Activated naive CD4-positive, alpha-beta T cell treated with anti-CD3 and anti-CD28 coated beads for 36 hours (primary cell): ENCODE measurements around the gene LIPC. TPM values are rescaled to one million over a fixed set of nuclear protein-coding genes. Genes with fewer than 3 reads are reported as not detected.

Experiments
- CTCF ChIA-PET: fragments of 350-600 bp; sonication (Branson Sonifier 250); formaldehyde crosslinking; loops from one replicate; lab custom pipeline; 2021; ENCODE audit warnings: antibody characterized with exemption; lab: Charles Lee
- DNase-seq: peaks from one replicate; pipeline ENCODE4 v3.0.0-alpha.2; 2020
- H3K27ac Mint-ChIP-seq: one replicate; pipeline ENCODE4 v1.8.0; 2021; ENCODE audit warnings: mild to moderate bottlenecking, mixed read lengths
- H3K27me3 Mint-ChIP-seq: one replicate; pipeline ENCODE4 v1.8.0; 2021; ENCODE audit warnings: low read depth, mixed read lengths
- H3K36me3 Mint-ChIP-seq: one replicate; pipeline ENCODE4 v1.8.0; 2021; ENCODE audit warnings: low read depth, mixed read lengths
- H3K4me1 Mint-ChIP-seq: one replicate; pipeline ENCODE4 v1.8.0; 2021; ENCODE audit warnings: low read depth, mixed read lengths
- H3K4me3 Mint-ChIP-seq: one replicate; pipeline ENCODE4 v1.8.0; 2021; ENCODE audit warnings: mild to moderate bottlenecking, moderate library complexity, mixed read lengths
- H3K9me3 Mint-ChIP-seq: one replicate; pipeline ENCODE4 v1.8.0; 2021; ENCODE audit warnings: mixed read lengths
- intact Hi-C: fragments of 100-400 bp; cut with micrococcal nuclease; formaldehyde crosslinking; loops from one replicate; pipeline ENCODE4 v1.15.1; 2023
- total RNA-seq, 2 experiments: library from RNA; stranded (reverse); gene quantifications; one replicate each; pipeline ENCODE4 v1.2.3, GENCODE V29; 2021

Gene LIPC
- total RNA-seq, 2 experiments from 2014 or later = 0.14 to 0.47 TPM

DNA sequence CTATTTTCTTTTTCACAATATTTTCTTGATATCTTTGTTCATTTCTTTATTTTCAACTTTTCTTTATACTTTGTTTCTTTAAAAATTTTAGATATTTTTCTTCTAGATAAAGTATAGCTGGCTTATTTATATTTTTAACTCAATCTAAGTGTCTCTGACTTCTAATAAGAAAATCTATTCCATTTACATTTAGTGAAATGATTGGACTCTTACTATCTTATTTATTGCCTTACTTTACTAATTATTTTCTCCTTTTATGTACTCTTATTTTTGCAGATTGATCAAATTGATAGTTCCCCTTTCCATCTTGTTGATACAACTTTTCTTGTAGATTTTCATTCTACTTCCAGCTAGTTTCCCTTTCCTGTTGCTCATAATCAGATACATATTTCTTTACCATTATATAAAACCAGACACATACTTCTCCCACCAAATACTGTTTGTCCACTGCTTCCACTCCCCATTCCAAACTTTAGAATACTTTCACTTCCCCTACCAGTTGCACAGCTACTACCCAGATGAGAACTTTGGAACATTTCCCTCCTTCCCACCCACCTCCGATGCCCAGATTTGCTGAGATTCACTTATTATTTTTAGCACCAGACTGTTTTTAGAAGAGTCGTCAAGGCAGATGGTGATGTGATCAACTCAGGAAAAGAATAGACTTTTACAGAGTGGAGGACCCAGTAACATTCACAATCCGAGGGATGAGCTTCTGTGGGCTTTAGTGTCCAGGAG lies 151.5 kb downstream of the LIPC start:
- intact Hi-C loops = no loop called here
- DNase-seq = no peak
- Mint-ChIP-seq H3K27ac (no peak overlapping the region), H3K36me3 (no peaks in the 10 kb centered on the region), H3K27me3 (peaks cover 3% of the 10 kb centered on the region), H3K4me1 (peaks cover 9% of the 10 kb centered on the region), H3K4me3 (no peak overlapping the region), H3K9me3 (peaks cover 7% of the 10 kb centered on the region)
- CTCF ChIA-PET = interaction anchor here (0.6 to 0.7 kb wide), 2 partner anchors 24 to 149 kb away, joined by 3 read pairs; no protein-coding TSS in a partner anchor

DNA sequence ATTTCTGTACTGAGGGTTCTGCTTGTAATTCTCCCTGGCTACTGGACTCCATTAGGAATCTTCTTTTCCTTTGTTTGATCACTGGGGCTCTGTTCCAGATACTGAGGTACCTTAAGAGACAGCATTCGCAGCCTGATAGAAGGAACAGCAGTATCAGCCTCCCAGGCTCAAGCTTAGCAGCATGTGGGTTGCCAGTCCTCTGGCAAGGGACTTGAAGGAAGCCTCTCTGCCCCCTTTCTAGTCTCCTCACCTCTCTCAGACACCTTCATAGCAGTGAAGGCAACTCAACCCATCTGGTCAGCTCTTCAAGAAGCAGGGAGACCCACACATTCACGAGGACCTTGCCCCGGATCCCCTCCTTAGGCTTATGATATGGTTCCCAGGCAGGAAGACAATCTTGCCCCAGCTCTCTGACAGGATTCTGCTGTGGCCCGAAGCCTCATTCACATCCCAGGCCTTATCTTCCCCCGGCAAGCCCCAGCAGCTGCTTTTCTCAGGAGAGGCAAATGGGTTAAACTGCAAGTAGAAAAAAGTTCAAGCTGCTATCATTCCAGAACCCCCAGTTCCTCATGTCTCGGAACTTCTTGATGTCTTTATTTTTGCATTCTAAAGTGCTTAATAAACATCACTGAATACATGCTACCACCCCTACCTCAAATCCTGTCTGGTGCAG lies 153.1 kb downstream of the LIPC start:
- CTCF ChIA-PET = interaction anchor here (0.8 to 0.9 kb wide), 2 partner anchors 11 to 20 kb away, joined by 3 read pairs; no protein-coding TSS in a partner anchor
- H3K9me3 Mint-ChIP-seq = peaks cover 7% of the 10 kb centered on the region
- intact Hi-C loops = no loop called here
- no peak for DNase-seq
- peaks cover 9% of the 10 kb centered on the region for H3K4me1 Mint-ChIP-seq
- H3K27ac Mint-ChIP-seq = no peak overlapping the region
- no peak overlapping the region for H3K4me3 Mint-ChIP-seq
- no peaks in the 10 kb centered on the region for H3K36me3 Mint-ChIP-seq
- peaks cover 3% of the 10 kb centered on the region for H3K27me3 Mint-ChIP-seq

DNA sequence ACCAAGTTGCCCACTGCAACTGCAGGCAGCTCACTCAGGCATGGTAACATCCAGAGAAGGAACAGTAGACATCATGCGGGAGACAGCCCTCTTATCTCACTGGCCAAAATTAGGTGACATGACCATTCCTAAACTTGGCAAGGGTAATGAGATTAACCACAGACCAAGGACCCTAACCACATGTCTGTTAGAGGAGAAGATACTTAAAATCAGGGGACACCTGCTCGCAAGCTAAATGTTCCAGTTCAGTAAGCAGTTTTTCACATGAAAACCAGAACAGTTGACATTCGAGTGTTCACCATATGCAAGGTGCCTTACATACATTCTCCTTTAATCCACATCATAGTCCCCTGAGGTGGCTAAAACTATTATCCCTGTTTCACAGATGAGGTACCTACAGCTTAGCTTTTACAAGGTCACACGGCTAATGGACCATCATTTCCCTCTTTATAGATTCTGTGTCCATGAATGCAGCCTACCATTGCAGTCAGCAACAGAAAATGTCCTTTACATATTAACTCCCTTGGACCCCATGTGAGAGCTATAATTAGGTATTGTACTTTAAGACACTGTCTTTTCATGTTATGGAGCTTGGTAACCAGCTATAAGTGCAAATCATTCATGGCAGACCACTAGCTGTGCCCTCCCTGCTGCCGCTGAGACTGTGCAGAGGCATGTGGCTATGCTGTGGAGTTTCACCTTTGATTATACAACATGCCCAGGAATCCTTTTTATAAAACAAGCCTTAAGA lies 154.1 kb downstream of the LIPC start:
- no peak for DNase-seq
- CTCF ChIA-PET = interaction anchor here (0.8 kb wide), 1 partner anchor 19 kb away, joined by 3 read pairs; no protein-coding TSS in a partner anchor
- H3K36me3 Mint-ChIP-seq = no peaks in the 10 kb centered on the region
- H3K27ac Mint-ChIP-seq = no peak overlapping the region
- intact Hi-C loops = no loop called here
- peaks cover 9% of the 10 kb centered on the region for H3K4me1 Mint-ChIP-seq
- H3K4me3 Mint-ChIP-seq = no peak overlapping the region
- H3K9me3 Mint-ChIP-seq = peaks cover 7% of the 10 kb centered on the region
- peaks cover 3% of the 10 kb centered on the region for H3K27me3 Mint-ChIP-seq

DNA sequence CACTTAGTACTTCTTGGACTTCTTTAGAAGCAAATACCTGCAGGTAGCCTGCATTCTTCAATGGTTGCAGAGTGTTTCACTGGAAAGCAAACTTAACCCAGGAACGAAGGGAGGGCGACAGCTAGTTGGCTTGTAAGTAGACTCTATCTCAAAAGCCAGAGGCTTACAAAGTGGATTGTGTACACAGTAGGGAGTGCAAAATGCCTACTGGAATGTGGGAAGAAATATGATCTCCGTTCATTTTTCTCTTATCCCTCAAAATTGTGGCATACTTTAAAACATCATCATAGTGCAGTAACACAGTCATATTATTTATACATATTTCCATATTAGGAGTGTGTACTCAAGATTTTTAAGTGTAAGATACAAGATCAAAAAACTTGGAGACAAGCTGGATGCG lies 155.7 kb downstream of the LIPC start:
- CTCF ChIA-PET = no interaction called here
- Mint-ChIP-seq H3K4me1 (peaks cover 9% of the 10 kb centered on the region), H3K9me3 (peaks cover 7% of the 10 kb centered on the region), H3K4me3 (no peak overlapping the region), H3K27me3 (peaks cover 3% of the 10 kb centered on the region), H3K27ac (no peak overlapping the region), H3K36me3 (no peaks in the 10 kb centered on the region)
- intact Hi-C loops = no loop called here
- no peak for DNase-seq

DNA sequence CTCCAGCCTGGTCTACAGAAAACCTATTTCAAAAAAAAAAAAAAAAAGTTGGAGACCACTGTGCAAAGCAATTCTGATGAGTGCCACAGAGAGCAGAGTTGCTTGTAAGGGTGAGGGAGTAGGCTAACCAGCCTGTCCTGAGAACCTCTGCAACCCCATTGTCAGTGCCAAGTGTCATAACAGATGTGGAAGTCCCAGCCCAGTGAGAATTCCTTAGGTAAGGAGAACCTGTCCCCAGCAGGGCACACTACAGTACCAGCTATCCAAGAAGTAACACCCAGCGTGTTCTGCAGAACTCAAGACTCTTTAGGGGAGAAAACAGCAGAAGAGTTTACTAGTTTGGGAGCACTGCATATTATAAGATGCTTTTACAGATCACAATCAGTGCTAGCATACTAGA lies 156.3 kb downstream of the LIPC start:
- CTCF ChIA-PET = interaction anchor here (0.7 kb wide), 1 partner anchor 698 kb away, joined by 3 read pairs; no protein-coding TSS in a partner anchor
- Mint-ChIP-seq H3K4me3 (no peak overlapping the region), H3K27ac (no peak overlapping the region), H3K36me3 (peaks cover 2% of the 10 kb centered on the region), H3K27me3 (peaks cover 3% of the 10 kb centered on the region), H3K4me1 (peaks cover 9% of the 10 kb centered on the region), H3K9me3 (peaks cover 6% of the 10 kb centered on the region)
- DNase-seq = no peak
- intact Hi-C loops = no loop called here

DNA sequence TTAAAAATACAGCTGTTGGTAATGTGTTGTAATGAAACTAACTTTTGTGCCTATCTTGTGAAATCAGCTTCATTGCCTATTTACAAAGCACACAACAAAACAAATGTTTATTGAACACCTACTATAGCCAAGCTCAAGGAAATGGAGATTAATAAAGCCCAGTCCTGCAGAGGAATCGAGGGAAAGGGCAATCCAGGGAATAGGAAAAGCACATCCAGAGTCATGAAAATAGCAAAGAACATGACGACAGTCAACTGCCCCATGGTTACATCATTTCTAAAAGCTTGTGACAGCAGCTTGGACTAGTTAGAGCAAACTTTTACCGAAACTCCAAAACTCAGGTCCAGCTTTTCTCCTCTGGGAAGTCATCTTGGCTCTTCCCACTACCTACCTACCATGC lies 157.3 kb downstream of the LIPC start:
- peaks cover 7% of the 10 kb centered on the region for H3K36me3 Mint-ChIP-seq
- no peak for DNase-seq
- intact Hi-C loops = no loop called here
- no peaks in the 10 kb centered on the region for H3K9me3 Mint-ChIP-seq
- H3K27ac Mint-ChIP-seq = no peak overlapping the region
- H3K4me3 Mint-ChIP-seq = no peak overlapping the region
- H3K4me1 Mint-ChIP-seq = peaks cover 11% of the 10 kb centered on the region
- peaks cover 2% of the 10 kb centered on the region for H3K27me3 Mint-ChIP-seq
- CTCF ChIA-PET = interaction anchor here (0.6 to 0.9 kb wide), 5 partner anchors 14 to 697 kb away, joined by 3 to 6 read pairs (median 3); no protein-coding TSS in a partner anchor

DNA sequence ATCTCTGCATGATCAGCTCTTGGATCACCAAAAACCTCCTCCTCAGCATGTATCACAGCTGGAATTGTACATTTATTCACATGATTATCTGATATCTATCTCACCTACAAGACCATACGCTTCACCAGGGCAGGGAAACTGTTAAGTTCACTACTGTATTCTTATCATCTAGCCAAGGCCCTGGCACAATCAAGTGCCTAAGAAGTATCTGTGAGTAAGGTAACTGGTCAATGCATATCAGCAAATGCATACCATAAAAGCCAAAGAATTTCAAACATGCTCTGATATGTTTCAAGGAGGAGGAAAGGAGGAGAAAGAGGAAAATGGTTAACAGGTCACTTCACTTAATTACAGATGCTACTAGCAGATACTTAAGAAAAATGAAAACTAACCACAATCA lies 158.4 kb downstream of the LIPC start:
- intact Hi-C loops = no loop called here
- no peak overlapping the region for H3K27ac Mint-ChIP-seq

DNA sequence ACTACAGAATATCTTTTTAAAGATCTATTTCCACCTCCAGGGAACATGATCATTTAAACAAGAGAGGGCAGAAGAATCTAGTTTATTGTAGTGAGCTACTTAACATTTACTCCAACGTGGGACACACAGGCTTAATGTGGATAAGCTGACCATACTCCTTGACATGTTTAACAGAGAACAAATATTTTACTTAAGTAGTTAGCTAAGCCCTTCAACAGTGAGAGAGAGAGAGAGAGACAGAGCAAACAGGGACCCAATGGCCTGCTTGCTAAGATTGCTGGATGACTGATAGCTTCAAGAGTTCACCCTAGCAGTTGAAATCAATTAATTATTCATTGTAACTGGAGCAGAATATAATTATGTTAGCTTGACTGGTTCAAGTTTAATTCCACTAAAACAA lies 159.1 kb downstream of the LIPC start:
- intact Hi-C loops = no loop called here
- DNase-seq = no peak
- CTCF ChIA-PET = interaction anchor here (0.6 to 0.7 kb wide), 2 partner anchors 58 to 113 kb away, joined by 3 read pairs; no protein-coding TSS in a partner anchor
- Mint-ChIP-seq H3K27ac (no peak overlapping the region), H3K4me1 (peaks cover 9% of the 10 kb centered on the region), H3K4me3 (no peak overlapping the region), H3K9me3 (no peaks in the 10 kb centered on the region), H3K36me3 (peaks cover 8% of the 10 kb centered on the region), H3K27me3 (no peaks in the 10 kb centered on the region)

More for the DNA sequence above, 158.4 kb downstream of the LIPC start:
- Mint-ChIP-seq H3K9me3 (no peaks in the 10 kb centered on the region), H3K27me3 (no peaks in the 10 kb centered on the region), H3K4me1 (peaks cover 13% of the 10 kb centered on the region), H3K36me3 (peaks cover 8% of the 10 kb centered on the region), H3K4me3 (no peak overlapping the region)
- no peak for DNase-seq
- CTCF ChIA-PET = no interaction called here

DNA sequence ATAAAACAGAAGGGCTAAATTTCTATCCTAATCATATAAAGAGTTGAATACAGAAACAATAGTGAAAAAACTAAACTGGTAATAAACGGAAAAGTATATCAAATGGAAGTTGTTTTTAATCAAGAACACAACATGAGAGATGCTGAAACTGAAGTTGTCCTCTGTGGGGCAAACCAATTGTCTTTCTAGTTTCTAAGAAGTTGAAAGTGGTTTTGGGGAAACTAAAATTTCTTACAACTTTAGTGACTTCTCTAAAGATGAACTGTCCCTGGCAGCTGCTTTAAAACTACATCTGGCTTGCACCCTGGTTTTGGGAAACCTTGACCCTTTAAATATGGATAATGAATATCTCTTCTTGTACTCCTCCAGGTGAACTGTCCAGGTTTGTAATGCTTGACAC lies 162.1 kb downstream of the LIPC start:
- H3K27ac Mint-ChIP-seq = no peak overlapping the region
- intact Hi-C loops = no loop called here
- no peak overlapping the region for H3K4me3 Mint-ChIP-seq
- no peak for DNase-seq
- CTCF ChIA-PET = no interaction called here
- H3K4me1 Mint-ChIP-seq = peaks cover 9% of the 10 kb centered on the region
- H3K27me3 Mint-ChIP-seq = no peaks in the 10 kb centered on the region
- H3K9me3 Mint-ChIP-seq = no peaks in the 10 kb centered on the region
- peaks cover 16% of the 10 kb centered on the region for H3K36me3 Mint-ChIP-seq

DNA sequence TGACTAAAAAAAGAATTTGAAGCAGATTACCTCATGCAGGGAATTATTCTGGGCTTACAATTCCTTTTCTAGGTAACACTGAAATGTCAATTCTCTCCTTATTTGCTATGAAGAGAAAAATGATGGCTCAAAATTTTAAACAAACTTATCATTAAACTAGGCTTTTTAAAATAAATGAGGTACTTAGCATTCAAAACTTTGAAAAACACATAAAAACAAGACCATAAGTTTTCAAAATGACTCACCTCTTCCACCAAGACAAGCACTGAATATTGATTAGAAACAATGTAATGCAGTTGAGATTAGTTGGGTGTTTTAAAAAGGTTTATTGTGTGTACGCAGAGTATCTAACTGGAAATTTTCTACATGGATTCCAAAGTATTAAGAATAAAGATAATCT lies 163.1 kb downstream of the LIPC start:
- intact Hi-C loops = no loop called here
- H3K9me3 Mint-ChIP-seq = no peaks in the 10 kb centered on the region
- no peak overlapping the region for H3K27ac Mint-ChIP-seq
- no peak for DNase-seq
- H3K27me3 Mint-ChIP-seq = no peaks in the 10 kb centered on the region
- H3K36me3 Mint-ChIP-seq = peaks cover 20% of the 10 kb centered on the region
- no peak overlapping the region for H3K4me3 Mint-ChIP-seq
- peaks cover 9% of the 10 kb centered on the region for H3K4me1 Mint-ChIP-seq
- CTCF ChIA-PET = no interaction called here

DNA sequence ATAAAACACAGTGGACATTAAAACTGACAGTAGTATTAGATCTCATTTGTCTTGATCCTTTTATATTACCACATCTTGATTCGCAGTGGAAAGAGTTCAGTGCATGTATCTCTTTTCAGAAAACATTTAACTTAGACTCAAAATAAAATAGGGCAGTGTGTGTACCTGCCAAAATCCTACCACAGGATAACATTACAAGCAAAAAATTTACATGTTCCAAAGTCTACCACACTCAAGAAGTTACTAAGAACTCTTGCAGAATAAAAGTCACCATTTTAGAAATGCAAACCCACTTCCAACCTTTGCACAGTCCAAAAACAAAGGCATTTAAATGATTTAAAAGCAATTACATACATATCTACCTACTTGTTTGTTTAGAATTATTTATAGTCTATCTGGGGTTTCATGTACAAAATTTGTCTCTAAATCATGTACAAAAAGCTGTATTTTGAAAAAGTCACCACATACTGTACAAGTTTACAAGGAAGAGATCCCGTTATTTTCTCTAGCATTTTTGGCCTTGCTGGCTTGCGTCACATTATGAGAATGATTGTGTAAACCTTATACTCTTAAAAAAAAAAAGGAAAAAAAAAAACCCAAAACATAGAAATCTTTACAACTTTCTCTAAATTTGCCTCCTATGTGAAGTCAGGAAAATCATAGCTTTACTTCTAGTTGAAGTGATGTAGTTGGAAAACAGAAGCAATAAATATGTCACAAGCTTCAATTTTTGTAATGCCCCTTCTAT lies 163.9 kb downstream of the LIPC start:
- peaks cover 22% of the 10 kb centered on the region for H3K36me3 Mint-ChIP-seq
- H3K27me3 Mint-ChIP-seq = no peaks in the 10 kb centered on the region
- no peak overlapping the region for H3K4me3 Mint-ChIP-seq
- no peak for DNase-seq
- no peaks in the 10 kb centered on the region for H3K9me3 Mint-ChIP-seq
- H3K4me1 Mint-ChIP-seq = peaks cover 9% of the 10 kb centered on the region
- H3K27ac Mint-ChIP-seq = no peak overlapping the region
- CTCF ChIA-PET = no interaction called here
- intact Hi-C loops = no loop called here
